Prostate gland (tissue), 2 donors: ENCODE results near the gene NACAD.

Experiments
- CTCF ChIP-seq, 4 experiments: fragments of 200-600 bp in 2 of 4; fragments of 450-650 bp in 2 of 4; sonication (generic) in 2 of 4; IDR thresholded peaks; 1 replicate in 3 of 4; 2 replicates in 1 of 4; pipeline ENCODE4 v1.5.1; 2016 to 2019; ENCODE audit warnings: antibody characterized with exemption in 4 of 4, mild to moderate bottlenecking in 2 of 4, moderate library complexity in 2 of 4
- POLR2A ChIP-seq: fragments of 450-650 bp; IDR thresholded peaks from one replicate; pipeline ENCODE4 v1.6.1; 2016; ENCODE audit warnings: antibody characterized with exemption, mild to moderate bottlenecking

- no peak for TF ChIP-seq POLR2A
- TF ChIP-seq CTCF (IDR thresholded peaks at IDR 0.05): no peak
Measured at GRCh38 chr7:45035893-45036292, 52.9 kb downstream of the NACAD start.
